K562 (cell line): ENCODE measurements around the gene PRKACA. TPM values are rescaled to one million over a fixed set of nuclear protein-coding genes. Genes with fewer than 3 reads are reported as not detected.

Experiments
- BRD9 ChIP-seq: fragments of 450-650 bp; IDR thresholded peaks from 2 replicates; pipeline ENCODE4 v1.6.1; 2018; ENCODE audit warnings: low read depth; ENCODE audit not compliant: partially characterized antibody
- CBX8 ChIP-seq: fragments of 200-600 bp; sonication (generic); IDR thresholded peaks from 2 replicates; pipeline ENCODE4 v1.6.1; 2012; ENCODE audit warnings: borderline replicate concordance, mixed run types, low read depth, mild to moderate bottlenecking, moderate library complexity, mixed read lengths, low read length, control low read depth, inconsistent platforms; ENCODE audit not compliant: poor library complexity, severe bottlenecking; ENCODE audit errors: extremely low read depth
- CCAR2 ChIP-seq: fragments of 200-400 bp; formaldehyde crosslinking; IDR thresholded peaks from 2 replicates; pipeline ENCODE4 v1.6.1; 2017; ENCODE audit warnings: mild to moderate bottlenecking, low read depth, low read length
- KDM5B ChIP-seq: fragments of 200-600 bp; sonication (generic); IDR thresholded peaks from 2 replicates; pipeline ENCODE4 v1.6.1; 2012; ENCODE audit warnings: low read depth, mild to moderate bottlenecking, moderate library complexity, low read length, control low read depth, inconsistent platforms; ENCODE audit not compliant: insufficient replicate concordance
- KLF16 ChIP-seq: IDR thresholded peaks from 2 replicates; pipeline ENCODE4 v1.6.1; 2016; ENCODE audit warnings: antibody characterized with exemption
- L3MBTL2 ChIP-seq: fragments of 450-650 bp; IDR thresholded peaks from 2 replicates; pipeline ENCODE4 v1.6.1; 2016; ENCODE audit warnings: mild to moderate bottlenecking, moderate library complexity
- NFE2L1 ChIP-seq: fragments of 450-650 bp; IDR thresholded peaks from 2 replicates; pipeline ENCODE4 v1.6.1; 2016; ENCODE audit warnings: missing genetic modification characterization, low read depth, mild to moderate bottlenecking, missing compliant biosample characterization, moderate library complexity, borderline replicate concordance
- NR2C1 ChIP-seq, 2 experiments: fragments of 450-650 bp; IDR thresholded peaks; 2 replicates each; pipeline ENCODE4 v1.6.1; 2017; ENCODE audit warnings: mild to moderate bottlenecking in 2 of 2, antibody characterized with exemption in 1 of 2, inconsistent platforms in 1 of 2, missing compliant biosample characterization in 1 of 2, missing genetic modification characterization in 1 of 2
- PTRF ChIP-seq: fragments of 450-650 bp; IDR thresholded peaks from 2 replicates; pipeline ENCODE4 v1.6.1; 2016; ENCODE audit warnings: mild to moderate bottlenecking, missing genetic modification characterization, missing compliant biosample characterization
- PURB ChIP-seq: sonication (generic); formaldehyde crosslinking; IDR thresholded peaks from 2 replicates; pipeline ENCODE4 v1.9.0; 2021; ENCODE audit warnings: low read depth, mild to moderate bottlenecking, missing genetic modification reagents
- RBM17 ChIP-seq: fragments of 200-400 bp; formaldehyde crosslinking; IDR thresholded peaks from 2 replicates; pipeline ENCODE4 v1.6.1; 2017; ENCODE audit warnings: low read depth, mild to moderate bottlenecking, low read length, borderline replicate concordance
- SREBF2 ChIP-seq: sonication (generic); formaldehyde crosslinking; IDR thresholded peaks from 2 replicates; pipeline ENCODE4 v1.4.0; 2020; ENCODE audit warnings: mild to moderate bottlenecking, missing genetic modification reagents
- SRSF9 ChIP-seq: fragments of 200-400 bp; formaldehyde crosslinking; IDR thresholded peaks from 2 replicates; pipeline ENCODE4 v1.6.1; 2017; ENCODE audit warnings: low read depth, low read length, borderline replicate concordance
- TRIM25 ChIP-seq: fragments of 450-650 bp; IDR thresholded peaks from 2 replicates; pipeline ENCODE4 v1.7.0; 2016; ENCODE audit warnings: borderline replicate concordance
- ZC3H4 ChIP-seq: sonication (generic); formaldehyde crosslinking; IDR thresholded peaks from 2 replicates; pipeline ENCODE4 v1.9.0; 2021; ENCODE audit warnings: missing genetic modification reagents, borderline replicate concordance
- ZNF143 ChIP-seq: sonication (generic); formaldehyde crosslinking; IDR thresholded peaks from 2 replicates; pipeline ENCODE4 v1.9.0; 2022; ENCODE audit warnings: mild to moderate bottlenecking, missing genetic modification reagents
- ZNF586 ChIP-seq: fragments of 450-650 bp; formaldehyde crosslinking; conservative IDR thresholded peaks from 2 replicates; pipeline ENCODE4 v1.4.0; 2020; ENCODE audit warnings: mild to moderate bottlenecking, moderate library complexity
- polyA plus RNA-seq, 8 experiments: library from polyadenylated mRNA; depleted of rRNA in 4 of 8; stranded (reverse) in 5 of 8; unstranded in 3 of 8; fragments of >200 nt; fragmentation: Nextera tagmentation in 2 of 8; fragmentation: Illumina TruSeq in 1 of 8; extraction: Ambion mirVana in 2 of 8; extraction: Trizol in 1 of 8; gene quantifications; 2 replicates each; pipeline versions ENCODE4 v1.2.1 to v1.2.3, GENCODE V29; 2011 to 2014; ENCODE audit warnings: inconsistent platforms in 1 of 8, missing spikeins in 1 of 8
- total RNA-seq, 7 experiments: library from RNA; depleted of rRNA in 6 of 7; stranded (reverse); fragments of >200 nt in 6 of 7; fragmentation: Illumina TruSeq in 2 of 7; extraction: Trizol in 2 of 7; gene quantifications; 2 replicates each; pipeline versions ENCODE4 v1.2.1 to v1.2.3, GENCODE V29; 2011 to 2021; ENCODE audit warnings: low replicate concordance in 1 of 7
- TF ChIP-seq, protein P1 (sequence below): fragments of 250-450 bp; sonication (Bioruptor Pico); IDR thresholded peaks from 2 replicates; pipeline ENCODE4 v1.4.0; 2020; ENCODE audit warnings: mild to moderate bottlenecking, moderate library complexity

PRKACA gene
- total and polyA plus RNA-seq, 9 of the 15 experiments (the other 6 are each of a cell fraction or from before 2014, with no cell fraction given): 1.2 to 63.1 (median 13.0) TPM

- TF ChIP-seq, protein P1, sequence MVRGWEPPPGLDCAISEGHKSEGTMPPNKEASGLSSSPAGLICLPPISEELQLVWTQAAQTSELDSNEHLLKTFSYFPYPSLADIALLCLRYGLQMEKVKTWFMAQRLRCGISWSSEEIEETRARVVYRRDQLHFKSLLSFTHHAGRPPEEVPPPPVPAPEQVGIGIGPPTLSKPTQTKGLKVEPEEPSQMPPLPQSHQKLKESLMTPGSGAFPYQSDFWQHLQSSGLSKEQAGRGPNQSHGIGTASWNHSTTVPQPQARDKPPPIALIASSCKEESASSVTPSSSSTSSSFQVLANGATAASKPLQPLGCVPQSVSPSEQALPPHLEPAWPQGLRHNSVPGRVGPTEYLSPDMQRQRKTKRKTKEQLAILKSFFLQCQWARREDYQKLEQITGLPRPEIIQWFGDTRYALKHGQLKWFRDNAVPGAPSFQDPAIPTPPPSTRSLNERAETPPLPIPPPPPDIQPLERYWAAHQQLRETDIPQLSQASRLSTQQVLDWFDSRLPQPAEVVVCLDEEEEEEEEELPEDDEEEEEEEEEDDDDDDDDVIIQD (CRISPR knock-in tag): 0 out of 2 replicates have a peak, but pooled peaks have one; percentile 68
- TF ChIP-seq SRSF9: no peak
- TF ChIP-seq CCAR2: no peak
- TF ChIP-seq ZNF143 (CRISPR knock-in tag): 0 out of 2 replicates have a peak, but pooled peaks have one; percentile 19
- TF ChIP-seq RBM17: no peak
- TF ChIP-seq PTRF (tag): no peak
- no peak for TF ChIP-seq PURB (CRISPR knock-in tag)
- no peak for TF ChIP-seq SREBF2 (CRISPR knock-in tag)
- peak; percentile 60 for TF ChIP-seq KDM5B
- peak; percentile 61 for TF ChIP-seq L3MBTL2
- TF ChIP-seq NR2C1 (IDR thresholded peaks at IDR 0.05): peak; percentile 90
- peak; percentile 93 for TF ChIP-seq NR2C1 (tag; IDR thresholded peaks at IDR 0.05)
- no peak for TF ChIP-seq KLF16
- TF ChIP-seq NFE2L1 (tag): no peak
- peak; percentile 54 for TF ChIP-seq BRD9
- no peak for TF ChIP-seq TRIM25
- no peak for TF ChIP-seq CBX8
- TF ChIP-seq ZC3H4 (CRISPR knock-in tag): no peak
- TF ChIP-seq ZNF586 (CRISPR knock-in tag): no peak
Observed at GRCh38 chr19:14091081-14091812, 26.3 kb downstream of the PRKACA start (continued).
